ACHN (cell line): ENCODE results near the gene C4orf50.
A peak's percentile ranks its signal among the peaks of the same experiment; 100 is the strongest.

Experiments used
- DNase-seq: peaks from one replicate; pipeline ENCODE4 v3.0.0-alpha.2; 2015
- in situ Hi-C: cut with HindIII; loops from 2 replicates; pipeline ENCODE4 v1.10.0; 2017; ENCODE audit warnings: low sequenced_read_pairs, low pct_ligation_motif_present, low pct_unique_long_range_greater_than_20kb

Gene C4orf50

GRCh38 chr4:5940470-5941203 is 77.6 kb downstream of the C4orf50 start:
- DNase-seq, result peak; percentile 5
- in situ Hi-C loops, result no loop called here

- no peak for DNase-seq
- in situ Hi-C loops, result no loop called here
Measured at GRCh38 chr4:5933996-5934831, 84.0 kb downstream of the C4orf50 start.

GRCh38 chr4:5933116-5933515 is 85.1 kb downstream of the C4orf50 start:
- no peak for DNase-seq
- in situ Hi-C loops, result no loop called here

GRCh38 chr4:5932035-5932568 is 86.1 kb downstream of the C4orf50 start:
- in situ Hi-C loops, result no loop called here
- no peak for DNase-seq

- no peak for DNase-seq
- in situ Hi-C loops, result no loop called here
Measured at GRCh38 chr4:5931526-5931925, 86.7 kb downstream of the C4orf50 start.

- in situ Hi-C loops, result no loop called here
- no peak for DNase-seq
Measured at GRCh38 chr4:5930876-5931275, 87.4 kb downstream of the C4orf50 start.

GRCh38 chr4:5930456-5930855 is 87.8 kb downstream of the C4orf50 start:
- DNase-seq, result no peak
- in situ Hi-C loops, result no loop called here

- in situ Hi-C loops, result no loop called here
- DNase-seq, result no peak
Measured at GRCh38 chr4:5928844-5929420, 89.3 kb downstream of the C4orf50 start.

- in situ Hi-C loops, result no loop called here
- DNase-seq, result no peak
Measured at GRCh38 chr4:5928274-5928673, 90.0 kb downstream of the C4orf50 start.

GRCh38 chr4:5927747-5928146 is 90.5 kb downstream of the C4orf50 start:
- in situ Hi-C loops, result no loop called here
- DNase-seq, result no peak

- in situ Hi-C loops, result no loop called here
- no peak for DNase-seq
Measured at GRCh38 chr4:5927116-5927515, 91.1 kb downstream of the C4orf50 start.

- in situ Hi-C loops, result no loop called here
Measured at GRCh38 chr4:5926598-5926997, 91.6 kb downstream of the C4orf50 start.

GRCh38 chr4:5925419-5926200 is 92.6 kb downstream of the C4orf50 start:
- no peak for DNase-seq
- in situ Hi-C loops, result no loop called here

More at GRCh38 chr4:5926598-5926997, 91.6 kb downstream of the C4orf50 start:
- no peak for DNase-seq

GRCh38 chr4:5924461-5925125 is 93.6 kb downstream of the C4orf50 start:
- in situ Hi-C loops, result no loop called here
- DNase-seq, result no peak

- in situ Hi-C loops, result no loop called here
- no peak for DNase-seq
Measured at GRCh38 chr4:5923376-5923775, 94.9 kb downstream of the C4orf50 start.

- no peak for DNase-seq
- in situ Hi-C loops, result no loop called here
Measured at GRCh38 chr4:5922556-5922955, 95.7 kb downstream of the C4orf50 start.

- in situ Hi-C loops, result no loop called here
- DNase-seq, result no peak
Measured at GRCh38 chr4:5921981-5922380, 96.2 kb downstream of the C4orf50 start.
